ENCODE data around the gene CEP76. TPM values are rescaled to one million over a fixed set of nuclear protein-coding genes. Genes with fewer than 3 reads are reported as not detected.

Gene CEP76
- polyA plus RNA-seq, 1 experiment: 4.0 TPM

DNA sequence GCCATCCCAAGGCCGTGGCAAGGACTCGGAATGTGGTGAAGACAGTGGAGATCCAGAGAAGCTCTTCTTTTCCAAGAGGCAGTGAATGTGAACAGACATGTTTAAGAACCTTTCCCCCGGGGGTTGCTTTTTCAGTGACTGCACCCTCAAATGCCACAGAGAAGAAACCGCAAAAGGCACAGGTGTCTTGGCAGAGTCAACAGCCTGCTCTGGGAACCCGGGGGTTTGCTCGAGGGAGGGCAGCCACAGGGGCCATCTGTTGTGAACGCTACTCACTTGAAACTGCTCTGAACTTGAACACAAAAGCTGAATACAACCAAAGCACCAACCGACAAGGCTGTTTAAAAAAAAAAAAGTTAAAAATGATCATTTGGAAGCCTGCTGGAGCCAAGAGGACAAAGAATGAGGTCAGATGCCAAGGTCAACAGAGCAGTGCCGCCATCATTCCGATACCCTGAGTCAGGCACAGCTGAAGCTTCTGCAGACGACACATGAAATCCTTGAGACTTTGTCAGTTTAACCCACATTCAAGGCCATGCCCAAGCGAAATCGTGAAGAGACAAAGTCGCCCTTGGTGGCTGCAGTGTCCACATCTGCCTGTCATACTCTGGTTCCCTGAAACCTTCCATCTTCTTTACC lies 47.7 kb upstream of the CEP76 start:
- no peak for TF ChIP-seq CTCF (IDR thresholded peaks at IDR 0.05; ENCODE audit: insufficient read depth, low read depth, low read length)
- CTCF ChIA-PET: interaction anchor here (0.7 to 4.0 kb wide), 2 partner anchors 10 to 144 kb away, joined by 3 to 20 read pairs; no protein-coding TSS in a partner anchor
- Histone ChIP-seq H3K4me3 (ENCODE audit: low read depth, low read length) (no peak overlapping the region), H3K27me3 (ENCODE audit: control insufficient read depth, insufficient read depth, low read length) (no peaks in the 10 kb centered on the region), H3K36me3 (ENCODE audit: control insufficient read depth, insufficient read depth, low read length) (no peaks in the 10 kb centered on the region)
- POLR2A ChIA-PET: no interaction called here
- DNase-seq (ENCODE audit: low read depth): no peak

DNA sequence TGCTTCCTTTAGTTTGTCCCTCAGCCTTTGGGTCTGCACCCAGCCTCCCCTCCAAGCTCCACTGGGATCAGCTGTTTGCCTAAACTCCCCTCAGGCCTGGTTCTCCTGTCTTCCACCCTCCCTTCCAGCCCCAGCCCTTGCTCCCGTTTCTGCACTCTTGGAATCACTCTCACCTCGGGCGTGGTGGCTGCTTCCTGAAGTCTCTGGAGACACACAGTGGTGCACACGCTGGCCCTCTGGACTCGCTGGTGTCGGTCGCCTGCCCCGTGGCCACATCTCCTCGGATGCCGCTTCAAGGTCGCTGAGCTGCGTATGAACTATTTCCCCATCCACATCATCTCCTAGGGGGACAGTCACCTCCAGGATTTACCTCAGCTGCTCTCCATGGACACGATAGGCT lies 46.6 kb upstream of the CEP76 start:
- no peak overlapping the region for H3K4me3 ChIP-seq (ENCODE audit: low read depth, low read length)
- DNase-seq (ENCODE audit: low read depth): no peak
- H3K27me3 ChIP-seq (ENCODE audit: control insufficient read depth, insufficient read depth, low read length): no peaks in the 10 kb centered on the region
- H3K36me3 ChIP-seq (ENCODE audit: control insufficient read depth, insufficient read depth, low read length): no peaks in the 10 kb centered on the region
- TF ChIP-seq CTCF (IDR thresholded peaks at IDR 0.05; ENCODE audit: insufficient read depth, low read depth, low read length): no peak
- ChIA-PET POLR2A (no interaction called here), CTCF (interaction anchor here (1.4 to 4.0 kb wide), 3 partner anchors 142 to 185 kb away, joined by 4 to 20 read pairs (median 13); no protein-coding TSS in a partner anchor)

GRCh38 chr18:12748671-12749070 lies 46.1 kb upstream of the CEP76 start:
- ChIA-PET CTCF (interaction anchor here (1.2 to 4.0 kb wide), 5 partner anchors 47 to 186 kb away, joined by 4 to 20 read pairs (median 4); no protein-coding TSS in a partner anchor), POLR2A (no interaction called here)
- no peaks in the 10 kb centered on the region for H3K36me3 ChIP-seq (ENCODE audit: control insufficient read depth, insufficient read depth, low read length)
- no peak for TF ChIP-seq CTCF (IDR thresholded peaks at IDR 0.05; ENCODE audit: insufficient read depth, low read depth, low read length)
- H3K4me3 ChIP-seq (ENCODE audit: low read depth, low read length): no peak overlapping the region
- no peaks in the 10 kb centered on the region for H3K27me3 ChIP-seq (ENCODE audit: control insufficient read depth, insufficient read depth, low read length)
- no peak for DNase-seq (ENCODE audit: low read depth)

DNA sequence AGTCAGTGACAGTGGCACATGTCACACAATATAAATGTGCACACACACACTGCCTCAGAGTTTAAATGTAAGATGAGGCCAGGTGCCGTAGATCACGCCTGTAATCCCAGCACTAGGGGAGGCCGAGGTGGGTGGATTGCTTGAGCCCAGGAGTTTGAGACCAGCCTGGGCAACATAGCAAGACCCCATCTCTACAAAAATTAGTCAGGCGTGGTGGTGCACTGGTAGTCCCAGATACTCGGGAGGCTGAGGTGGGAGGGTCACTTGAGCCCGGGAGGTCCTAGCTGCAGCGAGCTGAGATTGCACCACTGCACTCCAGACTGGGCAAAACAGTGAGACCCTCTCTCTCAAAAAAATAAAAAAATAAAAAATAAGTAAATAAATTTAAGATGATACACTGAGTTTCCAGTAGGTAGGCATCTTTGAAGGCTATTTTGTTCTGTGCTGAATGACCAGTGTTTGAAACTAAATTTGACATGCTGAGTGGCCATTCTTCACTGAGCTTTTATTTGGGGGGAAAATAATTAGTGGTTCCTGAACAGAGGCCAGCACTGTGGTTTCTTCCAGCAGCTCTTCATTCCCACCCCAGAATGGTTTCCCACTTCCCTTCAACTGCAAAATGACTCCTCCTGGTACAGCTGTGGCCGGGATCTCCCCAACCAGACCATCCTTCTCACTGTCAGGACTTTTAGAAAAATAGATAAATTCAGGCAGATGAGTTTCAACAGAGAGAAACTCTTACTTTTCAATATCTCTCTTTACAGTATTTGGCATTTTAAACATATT lies 45.2 kb upstream of the CEP76 start:
- no peak for TF ChIP-seq CTCF (IDR thresholded peaks at IDR 0.05; ENCODE audit: insufficient read depth, low read depth, low read length)
- CTCF ChIA-PET: interaction anchor here (0.9 to 4.0 kb wide), 6 partner anchors 48 to 187 kb away, joined by 3 to 20 read pairs (median 4); no protein-coding TSS in a partner anchor
- no peak for DNase-seq (ENCODE audit: low read depth)
- Histone ChIP-seq H3K4me3 (ENCODE audit: low read depth, low read length) (no peak overlapping the region), H3K36me3 (ENCODE audit: control insufficient read depth, insufficient read depth, low read length) (no peaks in the 10 kb centered on the region), H3K27me3 (ENCODE audit: control insufficient read depth, insufficient read depth, low read length) (no peaks in the 10 kb centered on the region)
- POLR2A ChIA-PET: interaction anchor here (0.7 kb wide), 1 partner anchor 145 kb away, joined by 4 read pairs; no protein-coding TSS in a partner anchor

All from BJ (cell line).